ENCODE data around the gene CCL11.

The CCL11 gene

DNA sequence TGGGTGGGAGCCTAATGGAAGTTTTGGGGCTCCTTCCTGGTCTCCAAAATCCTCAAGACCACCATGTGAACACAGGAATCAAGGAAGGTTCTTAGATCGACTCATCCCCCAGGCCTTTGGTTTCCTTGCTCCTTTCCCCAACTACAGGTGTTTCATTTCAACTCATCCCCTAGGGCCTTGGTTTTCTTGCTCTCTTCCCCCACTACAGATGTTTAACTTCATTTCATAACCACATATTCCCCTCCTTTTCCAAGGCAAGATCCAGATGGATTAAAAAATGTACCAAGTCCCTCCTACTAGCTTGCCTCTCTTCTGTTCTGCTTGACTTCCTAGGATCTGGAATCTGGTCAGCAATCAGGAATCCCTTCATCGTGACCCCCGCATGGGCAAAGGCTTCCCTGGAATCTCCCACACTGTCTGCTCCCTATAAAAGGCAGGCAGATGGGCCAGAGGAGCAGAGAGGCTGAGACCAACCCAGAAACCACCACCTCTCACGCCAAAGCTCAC is at the start of gene CCL11:
CCL11 (plus strand) TSS at position 457 of the 507 bp plus-strand sequence. CDS start 67 bp downstream, outside the sequence.
- no peak for DNase-seq

DNA sequence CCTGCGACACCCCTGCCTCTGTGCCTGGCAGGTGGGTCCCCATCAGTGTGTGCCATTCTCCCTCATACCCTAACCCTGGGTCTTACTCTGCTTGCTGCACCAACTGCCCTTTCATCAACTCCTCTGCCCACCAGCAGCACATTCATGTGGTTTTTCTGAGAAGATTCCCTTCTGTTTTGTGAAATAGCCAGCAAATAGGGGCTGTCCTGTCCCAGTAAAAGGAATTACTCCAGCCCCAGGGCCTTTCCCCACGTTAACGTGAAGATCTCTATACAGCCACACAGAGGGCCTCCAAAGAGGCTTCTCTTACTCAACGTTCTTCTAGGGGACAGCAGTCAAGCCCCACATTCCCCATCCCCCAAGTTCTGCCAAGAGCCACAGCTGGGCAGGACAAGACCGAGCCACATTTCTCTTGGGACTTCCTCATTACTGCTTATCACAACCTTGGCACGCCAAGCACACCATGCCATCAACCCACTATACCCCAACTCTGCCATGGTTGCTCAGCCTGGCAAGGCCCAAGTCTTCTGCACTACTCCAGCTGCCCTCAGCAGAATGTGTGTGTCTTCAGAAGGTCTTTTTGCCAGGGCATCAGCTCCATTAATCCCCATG is 49.2 kb upstream of the CCL11 start:
- no peak for DNase-seq

DNA sequence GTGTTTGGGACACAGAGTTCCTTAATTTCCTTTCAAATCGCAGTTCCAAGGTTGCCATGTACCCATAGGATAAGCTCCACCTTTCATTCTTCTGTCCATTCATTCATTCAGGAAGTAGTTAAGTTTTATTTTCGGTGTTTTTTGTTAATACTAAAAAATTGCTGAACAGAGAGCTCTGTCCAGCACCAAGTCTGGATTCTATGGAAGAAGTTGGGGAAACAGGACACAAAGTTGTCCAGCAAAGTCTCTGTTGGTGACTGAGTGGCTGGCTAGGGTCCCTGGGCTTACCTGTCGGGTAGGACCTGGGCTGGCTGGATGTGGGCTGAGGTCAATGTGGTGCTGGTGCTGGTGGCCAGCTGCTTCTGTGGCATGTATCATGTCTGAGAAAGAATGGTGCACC is 48.1 kb upstream of the CCL11 start:
- DNase-seq, result no peak

DNA sequence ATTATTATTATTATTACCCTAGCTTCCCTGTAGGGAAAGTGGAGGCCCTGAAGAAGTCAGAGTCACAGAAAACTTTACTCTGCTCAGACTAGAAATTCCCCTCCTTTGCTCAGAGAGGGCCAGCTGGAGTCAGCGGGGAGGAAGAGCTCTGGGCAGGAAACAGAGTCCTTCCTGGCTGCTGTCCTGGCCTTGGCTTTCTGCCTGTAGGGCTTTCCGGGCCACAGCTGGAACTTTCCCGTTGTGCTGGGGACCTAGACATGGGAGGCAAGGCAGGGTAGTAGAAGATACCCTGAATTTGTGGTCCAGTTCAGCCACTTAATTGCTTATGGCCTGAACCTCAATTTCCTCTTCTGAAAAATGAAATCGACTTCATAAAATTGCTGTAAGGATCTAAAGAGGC is 44.5 kb upstream of the CCL11 start:
- no peak for DNase-seq

DNA sequence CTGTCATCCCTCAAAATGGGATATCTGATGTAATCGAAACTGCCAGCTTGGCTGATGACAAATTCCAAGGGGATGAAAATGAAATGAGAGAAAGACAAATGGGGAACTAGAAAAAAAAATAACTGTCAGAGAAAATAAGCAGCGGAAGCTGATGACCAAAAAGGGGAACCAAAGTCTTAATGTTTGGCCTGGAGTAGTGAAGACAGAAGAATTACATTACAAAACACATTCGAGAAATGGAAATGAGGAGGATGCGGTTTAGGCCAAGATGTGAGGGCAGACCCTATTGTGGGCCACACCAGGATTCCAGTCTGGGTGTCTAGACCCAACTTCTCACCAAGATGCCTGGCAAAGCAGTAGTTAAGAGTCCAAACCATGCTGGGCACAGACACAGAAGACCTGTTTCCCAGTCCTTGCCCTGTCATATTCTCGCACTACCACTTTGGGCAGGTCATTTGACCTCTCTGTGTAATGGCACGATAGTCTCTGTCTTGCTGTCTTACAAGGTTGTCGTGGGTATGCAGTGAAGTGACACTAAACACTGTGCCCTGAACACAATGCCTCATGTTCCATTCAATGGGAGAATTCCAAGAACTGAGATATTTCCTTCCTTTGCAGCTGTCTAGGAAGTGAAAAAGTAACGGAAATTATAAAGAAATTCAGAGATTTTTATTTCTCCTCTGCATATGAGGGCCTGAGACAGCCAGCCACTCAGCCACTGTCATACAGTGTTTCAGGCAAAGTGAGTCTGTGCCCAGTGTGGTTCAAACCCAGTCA is 42.8 kb upstream of the CCL11 start:
- no peak for DNase-seq

DNA sequence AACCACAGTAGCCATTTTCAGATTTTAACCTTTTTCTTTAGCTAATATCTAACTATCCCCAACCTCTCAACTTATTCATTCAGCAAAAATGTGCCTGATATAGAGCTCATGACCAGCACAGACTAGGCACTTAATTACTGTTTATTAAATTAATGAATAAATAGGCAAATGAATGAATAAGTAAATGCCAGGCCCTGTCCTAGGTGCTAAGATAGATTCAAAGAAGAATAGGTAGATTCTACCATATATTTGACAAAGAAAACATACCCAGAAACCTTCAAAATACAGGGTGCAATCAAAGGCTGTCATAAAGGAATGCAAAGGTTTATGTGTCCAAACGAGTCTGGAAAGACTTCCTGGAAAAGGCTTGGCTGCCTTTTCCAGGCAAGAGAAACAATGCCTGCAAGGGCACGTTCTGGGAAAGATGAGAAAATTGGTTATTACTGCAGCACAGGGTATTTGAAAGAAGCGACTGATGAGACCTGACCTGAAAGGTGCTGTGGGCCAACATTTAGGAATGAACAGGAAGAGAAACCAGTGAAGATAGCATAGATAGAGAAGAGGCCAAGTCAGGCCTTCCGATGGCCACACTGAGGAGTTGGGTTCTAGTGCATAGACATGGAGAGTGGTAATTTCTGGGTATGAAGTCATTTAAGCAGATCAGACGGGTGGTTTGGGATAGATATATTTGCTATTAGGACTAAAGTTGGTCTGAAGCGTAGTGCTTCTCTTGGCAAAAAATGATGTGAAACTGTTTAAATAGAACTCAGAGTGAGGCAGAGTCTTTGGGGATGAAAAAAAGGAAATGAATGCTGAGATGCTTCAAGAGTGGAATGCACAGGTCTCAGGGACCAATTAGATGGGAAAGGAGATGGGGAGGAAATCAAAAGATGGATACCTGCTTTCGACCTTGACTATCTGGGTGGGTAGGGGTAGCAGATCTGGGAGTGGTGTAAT is 41.9 kb upstream of the CCL11 start:
- DNase-seq, result no peak

DNA sequence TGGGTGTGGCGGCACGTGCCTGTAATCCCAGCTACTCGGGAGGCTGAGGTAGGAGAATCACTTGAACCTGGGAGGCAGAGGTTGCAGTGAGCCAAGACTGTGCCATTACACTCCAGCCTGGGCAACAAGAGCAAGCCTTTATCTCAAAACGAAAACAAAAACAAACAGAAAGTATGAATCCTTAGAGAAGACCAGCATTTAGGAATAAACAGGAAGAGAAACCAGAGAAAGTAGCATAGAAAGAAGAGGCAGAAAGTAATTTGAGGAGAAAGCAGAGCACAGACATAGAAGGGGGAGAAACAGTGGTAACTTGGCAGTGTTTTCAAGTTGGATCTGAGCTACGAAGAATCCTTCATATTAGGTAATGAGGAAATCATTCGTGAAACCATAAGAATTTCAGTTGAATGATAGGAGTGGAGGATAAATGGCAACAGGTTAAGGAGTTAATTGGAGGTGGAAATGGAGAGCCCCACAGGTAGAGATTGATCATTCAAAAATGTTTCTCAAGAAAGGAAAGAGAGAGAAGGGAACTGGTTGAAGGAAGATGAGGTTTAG is 40.1 kb upstream of the CCL11 start:
- no peak for DNase-seq

DNA sequence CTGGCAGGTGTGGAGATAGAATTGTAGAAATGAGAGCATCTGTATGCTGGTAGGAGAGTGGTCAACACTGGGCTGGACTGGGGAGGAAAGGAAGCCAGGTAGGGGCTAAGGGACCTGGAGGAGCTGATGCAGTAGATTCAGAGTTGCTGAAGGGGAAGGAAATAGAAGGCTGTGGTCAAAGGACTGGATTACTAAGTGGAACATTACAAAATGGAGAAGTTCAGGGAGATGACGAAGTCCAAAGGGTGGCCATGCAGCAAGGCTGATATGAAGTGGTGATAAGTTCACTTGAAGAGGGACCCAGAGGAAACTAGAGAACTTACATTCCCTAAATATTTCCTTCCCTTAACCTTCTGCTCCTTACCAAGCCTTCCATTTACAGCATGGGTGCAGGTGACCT is 39.1 kb upstream of the CCL11 start:
- DNase-seq, result no peak

DNA sequence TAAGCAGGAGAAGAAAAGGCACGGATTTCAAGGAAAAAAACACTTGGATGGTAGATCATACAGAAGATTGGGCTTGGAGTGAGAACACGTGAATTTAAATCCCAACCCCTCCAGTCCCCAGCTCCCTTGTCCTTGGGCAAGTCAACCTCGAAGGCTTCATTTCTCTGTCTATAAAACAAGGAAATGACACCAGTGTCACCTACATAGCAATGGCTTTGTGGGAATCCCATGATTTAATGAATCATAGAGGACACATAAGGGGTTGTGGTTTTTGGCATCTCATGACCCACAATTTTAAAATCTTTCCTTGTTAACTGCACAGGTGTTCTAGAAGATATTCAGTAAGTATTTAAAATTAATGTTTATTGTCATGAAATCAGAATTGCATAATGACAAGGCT is 38.7 kb upstream of the CCL11 start:
- no peak for DNase-seq

DNA sequence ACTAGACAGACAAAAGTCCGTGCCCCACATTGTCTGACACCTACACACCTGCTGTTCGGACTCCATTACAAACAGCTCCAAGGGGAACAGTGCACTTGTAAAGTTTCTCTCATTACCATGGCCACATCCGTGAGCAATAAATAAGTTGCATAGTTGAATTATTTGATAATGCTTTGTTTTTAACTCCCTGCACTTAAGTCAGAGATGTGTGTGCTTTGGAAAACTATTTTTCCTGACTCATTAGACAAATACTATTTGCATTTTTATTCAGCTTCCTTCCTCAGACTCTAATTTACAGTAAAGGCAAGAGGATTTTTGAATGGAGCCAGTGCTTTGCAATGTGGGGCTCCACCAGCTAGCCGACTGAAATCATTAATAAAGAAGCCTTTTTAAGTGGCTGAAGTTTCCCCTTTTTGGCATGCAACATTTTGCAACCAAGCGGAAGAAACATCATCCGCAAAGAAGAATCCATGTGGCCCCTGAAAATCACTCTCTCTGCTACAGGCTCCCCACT is 37.0 kb upstream of the CCL11 start:
- DNase-seq, result no peak

DNA sequence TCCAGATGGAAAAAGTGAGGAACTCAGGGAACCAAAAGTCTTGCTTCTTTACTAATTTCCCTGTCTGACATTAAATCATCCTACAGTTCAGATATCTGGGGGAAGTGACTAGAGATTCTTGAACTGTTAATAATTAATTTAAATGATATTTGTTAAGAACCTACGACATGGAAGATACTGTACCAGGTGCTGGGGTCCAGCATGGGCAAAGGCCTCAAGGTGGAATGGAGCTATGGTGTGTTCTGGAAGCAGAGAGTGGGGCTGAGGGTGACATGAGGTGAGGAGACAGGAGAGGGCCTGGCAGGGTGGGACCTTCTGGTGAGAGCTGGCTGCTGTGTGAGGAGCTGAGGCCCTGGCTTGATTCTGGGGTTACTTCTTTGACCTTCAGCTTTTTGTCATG is 36.5 kb upstream of the CCL11 start:
- no peak for DNase-seq

DNA sequence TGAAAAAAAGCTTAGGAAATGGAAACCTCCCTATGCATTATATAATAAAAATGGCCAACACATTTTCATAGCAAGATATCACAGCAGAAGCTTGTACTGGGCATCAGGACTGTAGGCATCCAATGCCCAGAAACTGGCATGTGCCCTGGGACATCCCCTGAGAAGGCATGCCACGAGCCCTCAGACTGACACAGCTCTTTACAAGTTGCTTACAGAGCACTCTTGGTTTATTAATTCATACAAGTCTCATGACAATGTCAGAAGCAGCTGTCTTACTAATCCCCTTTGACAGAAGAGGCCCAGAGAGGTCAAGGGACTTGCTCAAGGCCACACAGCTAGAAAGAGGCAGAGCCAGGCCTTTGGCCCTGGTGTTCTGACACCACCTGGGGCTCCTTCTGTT is 36.1 kb upstream of the CCL11 start:
- no peak for DNase-seq

DNA sequence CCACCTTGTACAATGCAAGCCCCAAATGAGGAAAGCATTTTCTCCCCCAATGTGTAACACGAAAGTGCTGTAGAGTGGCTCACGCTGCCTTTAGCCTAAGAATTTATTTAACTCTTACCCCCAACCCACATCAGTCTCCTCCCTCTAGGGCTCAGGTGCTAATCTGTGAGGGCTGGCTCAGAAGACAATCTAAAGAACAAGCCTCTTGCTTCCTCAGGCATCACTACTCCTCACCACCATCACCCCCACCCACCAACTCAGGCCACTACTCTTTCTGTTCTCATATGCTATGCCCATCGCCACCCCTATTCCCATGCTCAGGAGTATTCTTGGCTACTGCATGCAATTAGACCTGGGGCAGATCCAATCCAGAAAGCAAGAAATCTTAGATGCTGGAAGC is 34.4 kb upstream of the CCL11 start:
- DNase-seq, result no peak

DNA sequence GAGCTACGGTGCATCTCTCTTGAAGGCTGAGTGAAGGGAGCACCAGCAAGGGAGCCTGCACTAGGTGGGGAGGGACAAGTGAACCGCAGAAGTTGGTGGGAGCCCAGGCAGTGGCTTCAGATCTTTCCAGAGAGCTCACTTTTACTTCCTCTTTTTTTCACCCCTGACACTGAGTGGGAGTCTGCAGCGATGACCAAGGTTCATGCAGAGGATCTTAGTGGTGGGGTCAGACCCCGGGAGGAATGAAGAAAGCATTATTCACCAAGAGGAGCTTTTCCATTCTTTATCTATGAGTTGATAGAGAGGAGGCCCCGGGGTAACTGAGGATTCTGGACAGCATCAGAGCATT is 33.5 kb upstream of the CCL11 start:
- DNase-seq, result no peak

DNA sequence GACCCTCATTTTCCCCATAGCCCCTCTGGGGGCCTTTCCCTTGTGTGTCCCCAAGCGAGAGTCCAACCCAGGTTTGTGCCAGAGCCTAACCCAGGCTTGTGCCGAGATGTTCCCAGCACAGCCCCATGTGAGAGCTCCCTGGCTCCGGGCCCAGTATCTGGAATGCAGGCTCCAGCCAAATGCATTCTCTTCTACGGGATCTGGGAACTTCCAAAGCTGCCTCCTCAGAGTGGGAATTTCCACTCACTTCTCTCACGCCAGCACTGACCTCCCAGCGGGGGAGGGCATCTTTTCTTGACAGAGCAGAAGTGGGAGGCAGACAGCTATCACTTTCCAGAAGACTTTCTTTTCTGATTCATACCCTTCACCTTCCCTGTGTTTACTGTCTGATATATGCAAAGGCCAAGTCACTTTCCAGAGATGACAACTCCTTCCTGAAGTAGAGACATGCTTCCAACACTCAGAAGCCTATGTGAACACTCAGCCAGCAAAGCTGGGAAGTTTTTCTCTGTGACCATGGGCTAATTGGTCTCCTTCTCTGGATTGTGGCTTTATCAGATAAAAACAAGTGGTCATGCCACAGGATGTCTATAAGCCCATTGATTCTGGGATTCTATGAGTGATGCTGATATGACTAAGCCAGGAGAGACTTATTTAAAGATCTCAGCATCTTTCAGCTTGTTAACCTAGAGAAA is 33.0 kb upstream of the CCL11 start:
- no peak for DNase-seq

DNA sequence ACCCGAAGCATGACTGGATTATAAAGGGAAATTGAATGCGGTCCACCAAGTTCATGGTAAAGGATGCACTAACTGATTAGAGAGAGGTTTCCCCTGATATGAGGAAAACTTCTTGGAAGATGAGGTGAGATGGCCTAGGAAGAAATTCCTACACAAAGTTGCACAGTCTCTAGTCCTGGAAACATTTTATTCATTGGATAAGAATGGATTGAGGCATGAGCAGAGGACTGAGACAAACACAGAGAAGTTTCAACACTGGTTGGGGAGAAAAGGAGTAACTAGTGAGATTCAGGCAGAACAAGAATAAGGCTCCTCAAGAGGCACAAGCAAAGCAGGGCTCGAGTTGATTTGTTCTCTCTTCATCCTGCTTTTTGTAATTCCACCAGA is 32.4 kb upstream of the CCL11 start:
- DNase-seq, result no peak

DNA sequence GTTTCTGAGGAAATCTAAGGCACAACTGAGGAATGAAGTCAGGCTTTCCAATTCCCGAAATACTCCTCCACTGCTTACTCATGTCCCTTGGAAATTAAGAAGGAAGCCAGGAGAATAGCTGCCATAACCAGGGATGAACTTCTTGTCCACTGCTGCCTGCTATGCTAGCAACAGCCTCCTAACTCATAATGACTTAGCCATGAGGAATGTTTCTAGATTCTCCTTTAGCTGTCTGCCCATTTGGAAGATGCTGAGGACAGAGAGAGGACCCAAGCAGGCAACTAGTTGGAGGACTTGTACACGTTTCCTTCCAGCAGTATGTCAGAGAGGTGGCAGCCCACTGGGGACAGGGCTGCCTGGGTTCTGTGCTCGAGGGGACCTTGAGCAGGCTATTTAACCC is 31.4 kb upstream of the CCL11 start:
- DNase-seq, result no peak

DNA sequence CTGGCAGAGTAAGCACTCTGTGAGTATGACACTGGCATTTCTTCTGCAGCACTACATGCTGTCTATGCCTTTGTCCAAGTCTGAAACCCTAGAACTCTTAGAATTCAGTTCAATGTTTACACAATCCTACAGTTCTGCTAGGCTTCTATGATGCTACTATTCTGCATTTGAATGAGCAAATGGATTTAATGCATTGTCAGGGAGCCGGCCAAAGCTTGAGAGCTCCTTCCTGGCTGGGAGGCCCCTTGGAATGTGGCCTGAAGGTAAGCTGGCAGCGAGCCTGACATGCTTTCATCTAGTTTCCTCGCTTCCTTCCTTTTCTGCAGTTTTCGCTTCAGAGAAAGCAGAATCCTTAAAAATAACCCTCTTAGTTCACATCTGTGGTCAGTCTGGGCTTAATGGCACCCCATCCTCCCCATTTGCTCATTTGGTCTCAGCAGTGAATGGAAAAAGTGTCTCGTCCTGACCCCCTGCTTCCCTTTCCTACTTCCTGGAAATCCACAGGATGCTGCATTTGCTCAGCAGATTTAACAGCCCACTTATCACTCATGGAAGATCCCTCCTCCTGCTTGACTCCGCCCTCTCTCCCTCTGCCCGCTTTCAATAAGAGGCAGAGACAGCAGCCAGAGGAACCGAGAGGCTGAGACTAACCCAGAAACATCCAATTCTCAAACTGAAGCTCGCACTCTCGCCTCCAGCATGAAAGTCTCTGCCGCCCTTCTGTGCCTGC is 30.7 kb upstream of the CCL11 start, which contains the start of gene CCL2:
CCL2 (plus strand) TSS at position 635 of the 730 bp plus-strand sequence; CDS start at position 700, 65 bp downstream.
- no peak for DNase-seq

DNA sequence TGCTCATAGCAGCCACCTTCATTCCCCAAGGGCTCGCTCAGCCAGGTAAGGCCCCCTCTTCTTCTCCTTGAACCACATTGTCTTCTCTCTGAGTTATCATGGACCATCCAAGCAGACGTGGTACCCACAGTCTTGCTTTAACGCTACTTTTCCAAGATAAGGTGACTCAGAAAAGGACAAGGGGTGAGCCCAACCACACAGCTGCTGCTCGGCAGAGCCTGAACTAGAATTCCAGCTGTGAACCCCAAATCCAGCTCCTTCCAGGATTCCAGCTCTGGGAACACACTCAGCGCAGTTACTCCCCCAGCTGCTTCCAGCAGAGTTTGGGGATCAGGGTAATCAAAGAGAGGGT is 30.2 kb upstream of the CCL11 start:
- no peak for DNase-seq

DNA sequence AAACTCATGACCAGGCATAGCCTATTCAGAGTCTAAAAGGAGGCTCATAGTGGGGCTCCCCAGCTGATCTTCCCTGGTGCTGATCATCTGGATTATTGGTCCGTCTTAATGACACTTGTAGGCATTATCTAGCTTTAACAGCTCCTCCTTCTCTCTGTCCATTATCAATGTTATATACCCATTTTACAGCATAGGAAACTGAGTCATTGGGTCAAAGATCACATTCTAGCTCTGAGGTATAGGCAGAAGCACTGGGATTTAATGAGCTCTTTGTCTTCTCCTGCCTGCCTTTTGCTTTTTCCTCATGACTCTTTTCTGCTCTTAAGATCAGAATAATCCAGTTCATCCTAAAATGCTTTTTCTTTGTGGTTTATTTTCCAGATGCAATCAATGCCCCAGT is 29.7 kb upstream of the CCL11 start:
- no peak for DNase-seq

DNA sequence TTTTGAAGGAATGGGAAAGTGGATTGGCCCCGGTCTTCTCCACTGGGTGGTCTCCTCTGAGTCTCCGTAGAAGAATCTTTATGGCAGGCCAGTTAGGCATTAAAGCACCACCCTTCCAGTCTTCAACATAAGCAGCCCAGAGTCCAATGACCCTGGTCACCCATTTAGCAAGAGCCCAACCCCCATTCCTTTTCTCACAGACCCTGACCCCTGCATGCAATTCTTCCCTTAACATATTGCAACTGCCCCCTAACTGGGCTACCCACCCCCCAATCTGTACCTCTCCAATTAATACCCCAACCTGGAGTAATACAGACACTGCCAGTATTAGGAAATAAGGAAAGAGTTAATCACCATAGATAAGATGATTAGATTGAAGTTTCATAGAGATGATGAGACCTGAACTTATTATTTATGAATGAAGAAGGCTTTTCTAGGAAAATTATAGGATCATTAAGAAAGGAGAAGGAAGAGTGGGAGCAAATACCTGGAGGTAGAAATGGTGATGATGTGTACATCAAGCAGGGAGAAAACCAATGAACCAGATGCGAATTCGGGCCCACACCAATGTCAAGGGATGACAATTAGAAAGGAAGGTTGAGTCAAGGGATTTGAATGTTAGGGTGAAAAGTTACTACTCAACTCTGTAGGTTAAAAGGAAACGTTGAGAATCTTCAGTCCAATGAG is 28.1 kb upstream of the CCL11 start:
- no peak for DNase-seq
